ENCODE data around the gene UPF3A.

Gene UPF3A

GRCh38 chr13:114284680-114285079 is 3.3 kb downstream of the UPF3A start:
- TF ChIP-seq, protein P1, sequence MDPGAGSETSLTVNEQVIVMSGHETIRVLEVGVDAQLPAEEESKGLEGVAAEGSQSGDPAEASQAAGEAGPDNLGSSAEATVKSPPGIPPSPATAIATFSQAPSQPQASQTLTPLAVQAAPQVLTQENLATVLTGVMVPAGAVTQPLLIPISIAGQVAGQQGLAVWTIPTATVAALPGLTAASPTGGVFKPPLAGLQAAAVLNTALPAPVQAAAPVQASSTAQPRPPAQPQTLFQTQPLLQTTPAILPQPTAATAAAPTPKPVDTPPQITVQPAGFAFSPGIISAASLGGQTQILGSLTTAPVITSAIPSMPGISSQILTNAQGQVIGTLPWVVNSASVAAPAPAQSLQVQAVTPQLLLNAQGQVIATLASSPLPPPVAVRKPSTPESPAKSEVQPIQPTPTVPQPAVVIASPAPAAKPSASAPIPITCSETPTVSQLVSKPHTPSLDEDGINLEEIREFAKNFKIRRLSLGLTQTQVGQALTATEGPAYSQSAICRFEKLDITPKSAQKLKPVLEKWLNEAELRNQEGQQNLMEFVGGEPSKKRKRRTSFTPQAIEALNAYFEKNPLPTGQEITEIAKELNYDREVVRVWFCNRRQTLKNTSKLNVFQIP (CRISPR knock-in tag; IDR thresholded peaks at IDR 0.05; ENCODE audit: borderline replicate concordance, low read depth) = no peak
- TF ChIP-seq CSDC2 (CRISPR knock-in tag; IDR thresholded peaks at IDR 0.05) (no peak), ZNF70 (CRISPR knock-in tag; IDR thresholded peaks at IDR 0.05) (no peak)
- no peak for ATAC-seq

GRCh38 chr13:114285166-114285808 is 3.9 kb downstream of the UPF3A start:
- ATAC-seq = no peak
- TF ChIP-seq ZFP3 (CRISPR knock-in tag; IDR thresholded peaks at IDR 0.05) = no peak
- no peak for TF ChIP-seq ARNTL (CRISPR knock-in tag; IDR thresholded peaks at IDR 0.05; ENCODE audit: borderline replicate concordance, low read depth)

DNA sequence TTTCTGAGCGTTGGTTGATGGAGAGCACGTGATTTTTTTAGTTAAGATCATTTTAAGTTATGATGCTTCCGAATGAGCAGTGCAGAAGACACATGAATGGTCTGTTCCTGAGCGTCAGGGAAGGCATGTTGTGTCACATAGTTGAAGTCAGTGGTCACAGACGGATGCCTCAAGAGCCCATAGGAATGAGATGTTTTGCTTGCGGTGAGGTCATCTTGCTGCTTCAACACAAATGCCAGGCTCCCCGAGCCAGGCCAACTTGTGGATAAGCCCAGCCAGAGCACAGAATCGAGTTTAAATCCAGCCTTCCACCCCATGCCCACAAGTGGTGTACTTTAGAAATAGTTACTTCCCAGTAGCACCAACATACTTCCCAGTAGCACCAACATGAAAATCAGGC is 5.4 kb downstream of the UPF3A start:
- no peak for TF ChIP-seq ZNF565 (CRISPR knock-in tag; conservative IDR thresholded peaks at IDR 0.05; ENCODE audit: low read depth)
- TF ChIP-seq SNAI2 (CRISPR knock-in tag; IDR thresholded peaks at IDR 0.05) = no peak
- no peak for TF ChIP-seq RARB (CRISPR knock-in tag; IDR thresholded peaks at IDR 0.05)
- TF ChIP-seq GLIS3 (CRISPR knock-in tag; IDR thresholded peaks at IDR 0.05) = no peak
- TF ChIP-seq ARNTL (CRISPR knock-in tag; IDR thresholded peaks at IDR 0.05; ENCODE audit: borderline replicate concordance, low read depth) = no peak
- ATAC-seq = no peak

DNA sequence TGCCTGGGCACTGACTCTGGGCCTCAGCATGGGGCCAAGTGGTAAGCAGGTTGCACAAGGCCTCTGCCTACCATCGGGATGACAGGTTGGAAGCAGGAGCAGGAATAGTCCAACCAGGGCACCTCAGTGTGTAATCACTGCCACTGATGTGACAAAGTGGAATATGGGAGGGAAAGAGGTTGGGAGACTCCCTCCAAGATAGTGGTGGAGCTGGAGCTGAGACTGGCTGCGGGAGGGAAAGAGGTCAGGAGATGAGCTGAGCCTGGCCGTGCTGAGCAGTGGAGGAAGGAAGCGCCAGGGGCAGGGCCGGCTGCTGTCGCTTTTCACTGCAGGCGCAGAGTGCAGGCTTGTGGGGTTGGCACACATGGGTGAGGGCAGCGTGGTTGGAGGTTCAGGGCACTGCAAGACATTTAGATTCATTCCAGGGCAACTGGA is 6.8 kb downstream of the UPF3A start:
- TF ChIP-seq OSR1 (CRISPR knock-in tag; IDR thresholded peaks at IDR 0.05) (no peak), BACH2 (CRISPR knock-in tag; IDR thresholded peaks at IDR 0.05; ENCODE audit: borderline replicate concordance) (no peak)
- ATAC-seq = no peak

GRCh38 chr13:114296448-114296847 is 15.0 kb downstream of the UPF3A start:
- TF ChIP-seq ARNTL (CRISPR knock-in tag; IDR thresholded peaks at IDR 0.05; ENCODE audit: borderline replicate concordance, low read depth) (no peak), CSDC2 (CRISPR knock-in tag; IDR thresholded peaks at IDR 0.05) (no peak), OSR1 (CRISPR knock-in tag; IDR thresholded peaks at IDR 0.05) (no peak), ZNF8 (CRISPR knock-in tag; IDR thresholded peaks at IDR 0.05) (no peak), ZNF565 (CRISPR knock-in tag; conservative IDR thresholded peaks at IDR 0.05; ENCODE audit: low read depth) (no peak), ESRRG (CRISPR knock-in tag; IDR thresholded peaks at IDR 0.05) (no peak), CREB5 (CRISPR knock-in tag; IDR thresholded peaks at IDR 0.05; ENCODE audit: low read depth) (no peak), RARB (CRISPR knock-in tag; IDR thresholded peaks at IDR 0.05) (no peak), PATZ1 (CRISPR knock-in tag; IDR thresholded peaks at IDR 0.05; ENCODE audit: borderline replicate concordance) (no peak), GLIS3 (CRISPR knock-in tag; IDR thresholded peaks at IDR 0.05) (no peak), BACH2 (CRISPR knock-in tag; IDR thresholded peaks at IDR 0.05; ENCODE audit: borderline replicate concordance) (no peak), ZNF70 (CRISPR knock-in tag; IDR thresholded peaks at IDR 0.05) (no peak), PPARA (CRISPR knock-in tag; IDR thresholded peaks at IDR 0.05; ENCODE audit: borderline replicate concordance) (no peak), TCF4 (CRISPR knock-in tag; IDR thresholded peaks at IDR 0.05; ENCODE audit: borderline replicate concordance) (no peak), ZFP3 (CRISPR knock-in tag; IDR thresholded peaks at IDR 0.05) (no peak)
- TF ChIP-seq, protein P1 (CRISPR knock-in tag; IDR thresholded peaks at IDR 0.05; ENCODE audit: borderline replicate concordance, low read depth) = no peak
- TF ChIP-seq, protein P2, sequence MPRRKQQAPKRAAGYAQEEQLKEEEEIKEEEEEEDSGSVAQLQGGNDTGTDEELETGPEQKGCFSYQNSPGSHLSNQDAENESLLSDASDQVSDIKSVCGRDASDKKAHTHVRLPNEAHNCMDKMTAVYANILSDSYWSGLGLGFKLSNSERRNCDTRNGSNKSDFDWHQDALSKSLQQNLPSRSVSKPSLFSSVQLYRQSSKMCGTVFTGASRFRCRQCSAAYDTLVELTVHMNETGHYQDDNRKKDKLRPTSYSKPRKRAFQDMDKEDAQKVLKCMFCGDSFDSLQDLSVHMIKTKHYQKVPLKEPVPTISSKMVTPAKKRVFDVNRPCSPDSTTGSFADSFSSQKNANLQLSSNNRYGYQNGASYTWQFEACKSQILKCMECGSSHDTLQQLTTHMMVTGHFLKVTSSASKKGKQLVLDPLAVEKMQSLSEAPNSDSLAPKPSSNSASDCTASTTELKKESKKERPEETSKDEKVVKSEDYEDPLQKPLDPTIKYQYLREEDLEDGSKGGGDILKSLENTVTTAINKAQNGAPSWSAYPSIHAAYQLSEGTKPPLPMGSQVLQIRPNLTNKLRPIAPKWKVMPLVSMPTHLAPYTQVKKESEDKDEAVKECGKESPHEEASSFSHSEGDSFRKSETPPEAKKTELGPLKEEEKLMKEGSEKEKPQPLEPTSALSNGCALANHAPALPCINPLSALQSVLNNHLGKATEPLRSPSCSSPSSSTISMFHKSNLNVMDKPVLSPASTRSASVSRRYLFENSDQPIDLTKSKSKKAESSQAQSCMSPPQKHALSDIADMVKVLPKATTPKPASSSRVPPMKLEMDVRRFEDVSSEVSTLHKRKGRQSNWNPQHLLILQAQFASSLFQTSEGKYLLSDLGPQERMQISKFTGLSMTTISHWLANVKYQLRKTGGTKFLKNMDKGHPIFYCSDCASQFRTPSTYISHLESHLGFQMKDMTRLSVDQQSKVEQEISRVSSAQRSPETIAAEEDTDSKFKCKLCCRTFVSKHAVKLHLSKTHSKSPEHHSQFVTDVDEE (CRISPR knock-in tag; IDR thresholded peaks at IDR 0.05) = no peak
- no peak for ATAC-seq

Measured in SK-N-SH treated with all-trans-retinoic acid at 6 μM for 48 hours (cell line).